ENCODE data around the gene KLHL9.

Gene KLHL9

GRCh38 chr9:21316860-21317259 lies 18.3 kb downstream of the KLHL9 start:
- no peak for FAIRE-seq

DNA sequence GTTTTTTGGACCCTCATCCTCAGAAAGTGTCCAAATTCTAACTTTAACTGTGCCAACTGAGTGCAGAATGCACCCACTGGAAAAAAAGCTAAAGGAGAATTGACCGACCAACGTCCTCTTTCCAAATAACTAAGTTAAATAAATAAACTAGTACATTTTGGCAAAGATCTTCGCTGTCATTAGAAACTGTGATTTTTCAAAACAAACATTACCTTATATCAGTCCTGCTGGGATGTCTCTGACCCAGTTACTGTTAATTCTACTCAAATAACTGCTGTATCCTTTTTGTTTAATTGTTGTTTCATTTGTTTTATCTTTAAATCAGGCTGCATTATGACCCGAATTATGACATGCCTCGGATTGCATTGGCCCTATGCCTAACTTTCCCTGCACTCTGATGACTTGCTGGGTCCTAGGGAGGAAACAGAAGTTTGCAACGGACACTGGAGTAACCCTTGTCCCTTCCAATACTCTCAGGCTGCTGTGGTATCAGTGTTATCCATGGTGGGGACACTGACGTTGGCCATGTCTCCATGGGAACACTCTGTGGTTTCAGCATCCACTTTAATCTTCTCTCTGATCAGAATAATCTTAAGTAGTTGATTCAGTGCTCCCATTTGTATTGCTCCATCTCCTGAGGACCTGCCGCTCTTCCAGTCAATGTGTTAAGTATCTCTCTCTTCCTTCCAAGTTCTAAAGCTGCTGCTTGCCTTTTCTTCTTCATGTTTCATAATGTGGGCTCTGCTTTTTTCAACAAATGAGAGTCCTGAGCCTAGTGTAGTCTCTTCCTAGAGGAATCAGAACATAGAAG lies 19.0 kb downstream of the KLHL9 start:
- FAIRE-seq, result no peak

- no peak for FAIRE-seq
Observed at GRCh38 chr9:21314152-21314551, 21.1 kb downstream of the KLHL9 start.

GRCh38 chr9:21311889-21312288 lies 23.3 kb downstream of the KLHL9 start:
- no peak for FAIRE-seq

- no peak for FAIRE-seq
Observed at GRCh38 chr9:21305213-21305612, 30.0 kb downstream of the KLHL9 start, which contains the start of gene IFNA5. TSS of gene IFNA5 (minus strand) at chr9:21305313. CDS start at chr9:21305256, 57 bp downstream.

GRCh38 chr9:21295992-21296391 lies 39.2 kb downstream of the KLHL9 start:
- no peak for FAIRE-seq

DNA sequence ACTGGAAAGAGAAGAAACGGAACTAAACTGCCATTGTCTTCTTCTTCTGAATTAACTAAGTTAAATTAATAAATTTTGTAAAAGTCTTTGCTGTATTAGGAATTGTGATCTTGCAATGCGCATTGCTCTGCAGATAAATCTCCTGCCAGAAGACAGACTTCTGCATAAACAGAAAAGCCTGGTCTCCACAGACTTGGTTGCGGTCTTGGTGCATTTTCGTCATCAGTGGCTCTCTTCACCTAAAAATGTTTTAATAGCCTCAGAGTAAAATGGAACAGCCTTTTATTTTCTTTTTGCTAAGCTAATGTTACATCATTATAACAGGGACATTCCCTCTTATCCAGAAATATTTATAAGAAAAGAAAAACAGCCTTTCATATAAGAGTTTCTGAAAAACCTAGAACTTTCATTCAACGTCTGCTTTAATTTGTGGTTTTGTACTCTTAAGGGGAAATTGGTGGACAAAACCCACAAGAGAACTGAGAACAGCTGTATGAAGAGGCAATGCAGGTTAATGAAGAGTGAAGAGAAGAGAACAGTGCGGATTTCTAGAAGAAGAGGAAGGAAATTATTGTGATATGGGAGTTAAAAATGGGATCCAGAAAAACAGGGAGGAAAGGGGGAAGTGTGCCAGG lies 40.2 kb downstream of the KLHL9 start:
- no peak for FAIRE-seq

DNA sequence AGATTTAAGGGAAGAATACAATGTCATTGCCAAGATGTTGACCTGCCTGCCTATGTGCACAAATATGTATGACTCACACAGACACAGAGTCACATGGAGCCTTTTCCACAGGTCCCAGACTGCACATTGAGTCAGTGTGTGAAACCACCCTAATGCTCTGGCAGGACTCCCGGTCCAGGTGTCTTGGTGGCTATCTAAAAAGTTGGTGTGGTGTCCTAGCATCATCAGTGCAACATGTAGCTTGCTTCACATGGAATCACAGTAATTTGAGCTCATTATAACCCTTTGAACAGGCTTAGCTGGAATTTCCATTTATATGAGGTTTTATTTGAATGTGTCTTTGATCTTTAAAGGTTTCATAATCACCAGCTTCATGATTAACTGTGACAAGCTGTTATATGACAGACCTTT lies 40.8 kb downstream of the KLHL9 start:
- FAIRE-seq, result no peak

DNA sequence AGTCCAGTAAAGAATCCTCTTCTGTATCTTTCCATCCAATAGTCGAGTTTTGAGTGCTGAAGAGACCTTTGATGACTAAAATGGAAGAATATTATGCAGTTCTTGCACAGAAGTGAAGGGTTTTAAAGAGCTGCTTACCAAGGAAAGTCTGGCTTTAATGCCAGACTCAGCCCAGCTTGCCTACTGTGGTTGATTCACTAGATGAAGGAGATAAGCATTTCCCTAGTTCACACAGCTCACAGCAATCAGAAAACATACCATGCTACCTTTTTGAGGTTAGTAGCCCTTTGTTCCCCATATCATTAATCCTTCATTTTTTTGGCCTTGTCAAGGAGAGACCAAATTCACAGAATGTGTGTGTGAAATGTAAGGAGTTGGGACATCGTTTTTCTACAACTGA lies 45.4 kb downstream of the KLHL9 start:
- FAIRE-seq, result no peak

DNA sequence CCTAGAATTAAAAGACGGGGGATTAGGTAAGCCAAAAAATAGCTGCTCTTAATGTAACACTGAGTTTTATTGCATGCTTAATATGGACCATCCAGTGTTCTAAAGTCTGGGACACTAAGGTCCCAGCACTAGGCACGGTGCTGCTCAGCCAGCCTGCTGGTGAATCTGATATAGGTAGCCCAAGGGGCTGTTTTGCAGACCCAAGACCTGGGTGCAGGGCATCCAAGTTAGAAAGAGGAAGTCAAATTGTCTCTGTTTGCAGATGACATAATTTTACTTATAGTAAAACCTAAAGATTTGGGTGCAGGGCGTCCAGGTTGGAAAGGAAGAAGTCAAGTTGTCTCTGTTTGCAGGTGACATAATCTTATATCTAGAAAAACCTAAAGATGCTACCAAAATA lies 47.9 kb downstream of the KLHL9 start:
- FAIRE-seq, result no peak

- no peak for FAIRE-seq
Observed at GRCh38 chr9:21286659-21287058, 48.5 kb downstream of the KLHL9 start.

DNA sequence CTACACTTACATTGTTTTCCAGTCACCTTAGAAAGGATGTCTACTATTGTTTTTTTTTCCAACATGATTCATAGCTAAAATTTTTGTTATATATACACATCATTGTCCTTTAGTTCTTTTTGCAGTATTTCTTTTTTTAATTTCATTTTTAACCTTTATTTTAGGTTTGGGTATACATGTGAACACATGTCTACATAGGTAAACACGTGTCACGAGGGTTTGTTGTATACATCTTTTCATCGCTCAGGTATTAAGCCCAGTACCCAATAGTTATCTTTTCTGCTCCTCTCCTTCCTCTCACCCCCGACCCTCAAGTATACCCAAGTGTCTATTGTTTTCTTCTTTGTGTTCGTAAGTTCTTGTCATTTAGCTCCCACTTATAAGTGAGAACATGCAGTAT lies 49.1 kb downstream of the KLHL9 start:
- no peak for FAIRE-seq

DNA sequence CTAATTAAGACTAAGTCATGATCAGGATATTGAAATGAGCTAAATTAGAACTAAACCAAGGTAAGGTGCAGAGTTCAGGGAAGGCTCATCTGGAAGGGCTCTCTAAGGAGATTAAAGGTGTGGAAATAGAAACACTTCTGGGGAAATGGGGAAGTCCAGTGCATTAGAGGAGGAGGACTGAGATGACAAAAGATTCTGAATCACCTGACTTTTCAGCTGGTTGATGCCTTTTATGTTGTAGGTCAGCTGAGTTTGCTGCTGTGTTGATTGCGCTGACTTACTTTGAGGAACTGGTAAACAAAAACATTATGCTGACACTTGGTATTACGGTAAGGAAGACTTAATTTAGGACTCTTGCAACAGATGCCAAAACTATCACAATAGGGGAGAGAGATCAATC lies 53.9 kb downstream of the KLHL9 start:
- no peak for FAIRE-seq
